ENCODE results near the gene MEGF10.

MEGF10 gene

DNA sequence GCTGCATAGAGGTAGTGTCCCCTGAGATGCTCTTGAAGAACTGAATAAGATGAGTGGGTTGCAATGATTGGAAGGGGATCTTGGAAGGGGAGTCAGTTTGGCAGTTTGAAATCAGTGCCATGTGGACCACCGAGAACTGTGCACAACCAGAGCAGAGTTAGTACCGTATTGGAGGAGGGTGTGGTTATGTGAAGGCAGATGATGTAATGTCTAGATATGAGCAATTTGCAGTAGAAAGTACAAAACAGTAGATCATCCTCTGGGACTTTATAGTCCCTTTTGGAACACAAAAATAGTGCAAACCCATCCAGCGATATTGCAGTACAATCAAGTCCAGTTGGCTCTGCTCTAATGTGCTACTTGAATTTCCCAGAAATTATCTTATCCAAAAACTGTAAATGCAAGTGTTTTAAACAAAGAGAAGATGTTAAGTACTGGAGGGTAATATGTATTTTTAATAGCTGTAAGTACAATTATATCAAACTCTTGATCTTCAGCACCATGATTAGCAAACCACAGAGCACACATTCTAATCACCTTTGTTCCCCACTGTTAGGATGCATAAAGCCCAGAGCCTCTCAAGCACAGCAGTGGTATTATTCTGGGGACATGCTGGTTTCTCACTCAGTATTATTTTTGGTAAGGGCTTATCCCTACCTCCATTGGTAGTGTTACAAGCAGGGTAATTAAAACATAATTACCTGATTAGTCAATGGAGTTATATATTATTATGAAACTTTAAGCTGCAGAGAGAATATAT is 41.5 kb downstream of the MEGF10 start:
- DNase-seq, result no peak

DNA sequence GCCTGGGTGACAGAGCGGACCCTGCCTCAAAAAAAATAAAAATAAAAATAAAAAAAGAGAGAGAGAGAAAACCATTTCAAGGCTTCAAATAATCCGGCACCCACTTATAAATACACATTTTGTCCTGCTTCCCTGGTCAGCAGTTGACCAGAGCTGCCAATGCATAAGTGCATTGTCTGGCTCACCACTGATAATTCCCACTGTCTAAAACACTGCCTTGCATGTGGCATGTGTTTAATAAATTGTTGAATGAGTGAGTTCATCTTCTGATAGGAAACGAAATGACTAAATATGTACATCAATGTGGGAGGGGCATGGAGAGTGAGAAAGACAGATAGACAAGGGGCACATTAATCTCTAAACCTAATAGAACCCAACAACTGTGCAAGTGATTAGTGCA is 42.9 kb downstream of the MEGF10 start:
- DNase-seq, result no peak

DNA sequence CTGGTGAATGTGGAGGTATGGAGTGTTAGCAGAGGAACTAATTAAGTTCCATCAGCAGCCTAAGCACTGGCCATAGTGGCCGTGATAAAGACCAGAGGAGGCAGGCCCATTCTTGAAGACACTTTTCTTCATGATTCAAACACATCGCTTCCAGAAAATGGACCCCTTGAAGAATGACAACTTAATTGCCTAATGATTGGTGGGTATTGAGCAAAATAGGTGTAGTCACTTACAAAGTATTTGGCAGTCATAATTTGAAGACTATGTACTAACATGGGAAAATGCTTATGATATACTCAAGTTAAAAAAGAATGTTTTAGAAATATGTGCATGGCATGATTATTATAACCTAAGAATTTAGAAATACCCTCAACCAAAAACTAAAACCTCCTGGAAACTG is 44.8 kb downstream of the MEGF10 start:
- DNase-seq, result no peak

DNA sequence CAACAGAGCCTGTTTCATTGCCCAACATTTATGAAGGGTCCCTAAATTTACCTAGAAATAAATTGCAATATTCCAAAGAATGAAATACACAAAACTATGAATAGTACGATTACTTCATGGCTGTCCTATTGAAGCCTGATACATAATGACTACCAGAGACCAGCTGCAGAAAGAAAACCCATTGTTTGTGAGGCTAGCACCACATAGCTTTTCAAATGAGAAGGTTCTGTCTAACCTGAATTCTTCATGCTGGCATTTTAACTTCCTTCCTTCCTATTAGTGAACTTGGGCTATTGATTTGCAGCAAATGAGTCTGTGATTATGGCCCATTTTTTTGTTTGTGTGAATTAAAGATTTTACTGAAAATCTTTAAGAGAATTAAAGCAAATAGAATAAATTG is 47.3 kb downstream of the MEGF10 start:
- no peak for DNase-seq

DNA sequence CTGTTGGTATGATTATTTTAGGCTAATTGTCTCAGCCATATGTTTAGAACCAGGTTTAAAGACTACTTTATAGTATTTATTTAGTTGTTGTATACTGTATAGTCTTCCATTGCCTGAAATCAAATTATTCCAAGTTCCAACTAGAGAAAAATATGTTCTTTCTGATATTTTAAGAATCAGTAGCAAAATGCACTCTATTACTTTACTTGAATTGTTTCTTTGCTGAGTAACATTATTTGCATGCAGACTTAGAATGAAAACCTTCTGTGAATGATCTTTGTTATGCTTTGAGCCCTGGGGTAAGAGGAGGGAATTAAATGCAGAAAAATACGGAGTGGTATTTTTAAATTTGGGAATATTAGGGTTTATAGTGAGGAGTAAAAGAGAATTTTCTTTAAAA is 47.9 kb downstream of the MEGF10 start:
- DNase-seq, result no peak

DNA sequence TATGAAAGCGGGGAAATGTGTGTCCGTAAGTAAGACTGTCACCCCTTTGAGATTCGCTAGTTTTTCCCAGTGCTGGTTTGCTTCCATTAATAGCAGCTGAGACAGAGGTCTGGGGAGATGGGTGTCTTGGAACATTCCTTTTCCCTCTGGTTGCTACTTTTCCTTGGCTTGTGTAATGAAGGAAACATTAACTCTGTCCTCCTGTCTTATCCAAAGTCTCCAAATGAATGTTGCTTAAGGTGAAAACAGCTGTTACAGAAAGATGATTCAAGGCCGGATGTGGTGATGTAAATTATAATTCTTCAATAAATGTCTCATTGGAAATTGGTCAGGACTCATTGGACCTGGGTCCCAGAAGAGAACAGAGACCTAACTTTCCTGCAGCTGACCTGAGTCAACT is 50.0 kb downstream of the MEGF10 start:
- no peak for DNase-seq

DNA sequence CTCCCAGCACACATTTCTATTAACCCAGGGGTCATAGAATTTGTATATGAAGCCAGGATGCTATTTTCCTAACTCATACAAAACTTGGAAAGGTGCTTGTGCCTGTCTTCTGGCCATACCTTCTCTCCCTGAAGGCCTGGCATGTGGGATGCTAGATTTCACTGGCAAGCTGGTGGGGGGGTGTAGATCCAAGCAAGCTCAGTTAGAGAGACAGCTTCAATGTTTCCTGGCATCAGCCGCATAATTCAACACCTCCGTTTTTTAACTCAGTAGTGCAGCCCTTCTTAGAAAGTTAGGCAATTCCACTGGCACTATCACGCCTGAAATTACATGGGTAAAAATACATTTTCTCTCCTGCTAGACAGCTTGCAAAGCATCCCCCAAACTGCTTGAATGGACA is 51.8 kb downstream of the MEGF10 start:
- no peak for DNase-seq

DNA sequence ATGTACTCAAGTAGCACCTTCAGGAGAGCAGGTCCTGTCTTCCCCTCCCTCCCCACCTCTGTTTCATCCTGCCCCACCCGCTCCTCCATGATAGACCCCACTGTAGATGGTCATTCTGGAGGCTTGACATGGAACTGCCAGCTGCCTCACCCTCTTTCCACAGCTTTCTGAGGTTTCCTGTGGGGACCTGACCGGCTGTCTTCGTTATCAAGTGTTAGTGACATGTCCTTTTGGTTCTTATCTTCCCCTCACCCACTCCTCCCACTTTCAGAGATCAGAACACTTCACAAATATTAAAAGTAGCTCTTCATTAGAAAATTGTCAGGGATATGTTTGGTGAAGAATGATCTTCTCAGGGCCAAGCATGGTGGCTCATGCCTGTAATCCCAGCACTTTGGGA is 52.7 kb downstream of the MEGF10 start:
- no peak for DNase-seq

DNA sequence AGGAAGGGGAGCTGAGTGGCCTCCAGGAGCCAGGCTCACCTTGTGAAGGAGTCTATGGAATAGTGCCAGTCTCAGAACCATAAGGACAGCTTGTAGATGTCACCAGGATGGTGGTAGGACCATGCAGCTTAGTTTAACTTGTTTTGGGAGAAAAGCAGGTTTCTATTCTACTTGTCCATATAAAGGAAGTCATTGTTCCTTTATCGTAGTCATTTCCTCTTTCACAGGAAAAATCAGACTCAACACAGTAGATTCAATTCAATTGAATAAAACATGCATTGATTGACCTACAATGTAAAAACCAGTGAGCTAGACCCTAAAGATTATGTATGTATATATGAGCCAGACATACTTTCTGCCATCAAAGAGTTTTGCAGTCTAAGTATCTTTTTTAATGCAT is 53.3 kb downstream of the MEGF10 start:
- DNase-seq, result no peak

DNA sequence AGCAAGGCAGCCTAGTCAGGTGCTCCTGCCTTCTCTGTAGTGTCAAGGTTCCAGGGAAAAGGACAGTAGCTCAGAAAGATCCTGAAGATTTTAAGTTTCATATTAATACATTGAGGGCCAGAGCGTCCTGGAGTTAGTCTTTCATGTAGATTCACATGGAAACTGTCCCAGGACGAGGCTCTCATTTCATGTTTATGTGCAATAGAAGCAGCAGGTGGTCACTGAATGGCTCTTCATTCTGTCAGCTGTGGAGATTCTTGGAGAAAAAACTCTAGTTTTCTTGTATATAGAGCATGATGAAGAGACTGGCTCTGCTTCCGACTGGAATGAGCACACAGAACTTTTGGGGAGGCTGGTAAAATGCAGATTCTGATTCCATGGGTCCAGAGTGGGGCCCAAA is 54.3 kb downstream of the MEGF10 start:
- no peak for DNase-seq

DNA sequence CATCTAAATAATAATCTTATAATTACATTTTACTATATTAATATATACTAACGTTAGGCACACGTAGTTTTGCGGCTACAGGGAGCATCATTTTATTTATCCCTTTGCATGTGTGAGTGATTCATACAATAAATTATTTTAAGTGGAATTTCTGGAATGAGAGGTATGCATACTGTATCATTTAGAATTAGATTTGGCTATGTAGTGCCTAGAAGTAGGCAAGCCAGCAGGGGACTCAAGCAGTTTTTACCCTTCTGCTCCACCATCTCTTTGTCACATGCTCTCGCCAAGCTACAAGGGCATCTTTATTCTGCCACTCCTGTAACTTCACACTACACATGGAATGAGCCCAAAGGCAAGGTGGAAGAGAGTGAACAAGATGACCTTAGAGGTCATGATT is 60.8 kb downstream of the MEGF10 start:
- DNase-seq, result no peak

DNA sequence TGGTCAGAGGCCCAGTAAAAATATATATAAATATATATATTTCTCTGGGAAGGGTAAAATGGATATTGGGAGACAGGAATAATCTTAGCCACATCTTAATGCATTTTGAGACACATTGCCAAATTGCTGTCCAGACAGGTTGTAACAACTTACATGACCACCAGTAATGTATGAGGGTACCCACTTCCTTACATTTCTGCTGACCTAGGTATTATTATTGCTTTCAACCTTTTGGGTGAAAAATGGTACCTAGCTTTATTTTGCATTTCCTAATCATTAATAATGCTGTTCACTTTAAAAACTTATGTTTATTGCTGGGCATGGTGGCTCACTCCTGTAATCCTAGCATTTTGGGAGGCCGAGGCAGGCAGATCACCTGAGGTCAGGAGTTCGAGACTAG is 61.5 kb downstream of the MEGF10 start:
- no peak for DNase-seq

DNA sequence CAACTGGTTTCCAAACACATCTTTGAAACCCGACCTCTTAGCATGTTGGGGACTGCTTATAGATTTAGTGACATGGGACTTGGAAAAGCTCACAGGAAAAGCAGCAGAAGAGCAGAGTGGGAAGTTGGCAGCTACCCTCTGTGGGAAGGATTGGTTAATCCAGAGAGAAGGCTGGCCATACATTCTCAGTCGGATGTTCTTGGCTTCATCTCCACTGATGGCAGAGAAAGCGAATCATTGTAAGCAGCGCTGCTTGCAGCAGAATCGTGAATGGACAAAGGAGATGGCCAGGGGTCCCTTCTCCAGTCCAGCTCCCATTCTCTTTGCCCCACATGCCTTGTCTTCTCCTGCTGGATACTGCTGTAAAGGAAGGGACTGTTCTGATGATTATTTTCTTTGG is 62.7 kb downstream of the MEGF10 start:
- no peak for DNase-seq

DNA sequence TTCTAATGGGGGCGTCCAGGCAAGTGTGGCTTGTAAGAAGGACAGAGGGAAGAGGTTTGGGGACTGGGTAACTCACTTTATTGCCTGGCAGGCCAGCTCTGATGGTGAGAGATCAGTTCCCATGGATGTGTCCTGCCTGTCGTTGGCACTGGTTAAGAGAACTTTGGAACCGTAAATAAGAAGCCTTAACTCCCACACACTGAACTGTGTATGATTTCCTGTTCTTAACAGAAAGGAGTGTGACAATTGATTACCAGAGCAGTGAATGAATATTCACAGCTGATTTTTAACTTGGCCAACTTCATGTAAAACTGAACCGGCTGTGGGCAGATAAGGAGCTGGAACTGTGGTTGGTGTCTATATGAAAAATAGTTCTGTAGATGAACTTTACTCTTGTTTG is 63.2 kb downstream of the MEGF10 start:
- DNase-seq, result no peak

DNA sequence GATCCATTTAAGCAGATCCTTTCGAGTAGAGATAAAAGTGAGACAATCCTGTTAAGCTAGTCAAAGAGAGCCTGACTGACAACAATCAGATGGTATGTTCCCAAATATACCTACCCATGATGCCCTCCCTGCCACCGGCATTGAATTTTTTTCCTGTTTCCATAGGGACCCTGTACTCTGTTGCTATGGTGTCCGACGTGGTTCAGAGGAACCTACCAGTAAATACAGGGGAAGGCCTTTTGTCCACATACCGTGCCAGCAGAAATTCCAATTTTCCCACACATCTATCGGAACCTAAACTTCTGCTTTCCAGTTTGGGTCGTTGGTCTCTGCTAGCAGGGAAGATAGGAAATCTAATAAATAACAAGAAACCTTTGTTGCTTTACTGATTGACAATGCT is 64.7 kb downstream of the MEGF10 start:
- no peak for DNase-seq

DNA sequence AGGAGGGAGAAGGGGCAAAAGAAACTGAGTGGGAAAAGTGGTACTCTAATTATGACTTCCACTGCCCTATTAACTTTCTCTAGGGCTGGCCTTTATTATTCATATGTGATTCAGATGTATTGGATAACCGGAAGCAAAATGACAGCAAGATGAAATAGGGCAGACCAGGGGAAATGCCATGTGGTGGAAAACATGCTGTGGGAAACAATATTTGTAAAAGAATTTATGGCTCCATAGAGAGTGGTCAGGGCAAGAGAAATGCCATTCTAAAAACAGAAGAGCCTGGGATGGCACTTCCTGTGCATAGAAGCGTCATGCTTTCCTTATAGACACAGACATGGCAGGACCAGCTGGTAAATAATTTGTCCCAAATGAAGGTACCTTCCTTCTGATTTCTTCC is 67.7 kb downstream of the MEGF10 start:
- DNase-seq, result no peak

DNA sequence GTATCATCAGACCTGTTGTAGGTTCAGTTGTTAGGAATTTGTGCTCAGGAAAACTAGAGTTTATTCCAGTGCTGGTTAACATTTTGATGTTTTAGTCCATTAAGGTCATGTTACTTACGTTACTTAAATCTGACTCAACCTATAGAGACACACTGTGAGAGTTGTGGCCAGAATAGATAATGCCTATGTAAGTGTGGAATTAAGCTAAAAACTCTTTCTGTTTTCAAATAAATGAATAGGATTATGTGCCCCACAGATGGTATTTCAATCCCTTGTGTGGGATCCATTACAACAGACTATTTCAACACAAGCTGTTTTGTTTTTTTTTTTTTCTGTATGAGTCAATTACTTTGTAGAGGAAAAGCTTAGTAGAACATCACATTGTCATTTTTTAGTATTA is 68.1 kb downstream of the MEGF10 start:
- no peak for DNase-seq

DNA sequence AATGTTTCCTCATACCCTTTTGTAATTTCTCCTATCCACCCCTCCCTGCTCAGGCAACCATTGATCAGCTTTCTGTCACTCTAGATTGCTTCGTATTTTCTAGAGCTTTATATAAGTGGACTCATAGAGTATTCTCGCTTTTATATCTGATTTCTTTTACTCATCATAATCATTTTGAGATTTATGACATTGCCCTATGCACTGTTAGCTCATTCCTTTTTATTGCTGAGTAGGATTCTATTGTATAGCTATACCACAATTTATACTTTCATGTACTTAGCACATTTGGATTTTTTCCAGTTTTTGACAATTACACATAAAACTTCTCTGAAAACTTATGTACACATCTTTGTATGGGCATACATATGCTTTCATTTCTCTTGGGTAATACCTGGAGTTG is 68.9 kb downstream of the MEGF10 start:
- DNase-seq, result no peak

DNA sequence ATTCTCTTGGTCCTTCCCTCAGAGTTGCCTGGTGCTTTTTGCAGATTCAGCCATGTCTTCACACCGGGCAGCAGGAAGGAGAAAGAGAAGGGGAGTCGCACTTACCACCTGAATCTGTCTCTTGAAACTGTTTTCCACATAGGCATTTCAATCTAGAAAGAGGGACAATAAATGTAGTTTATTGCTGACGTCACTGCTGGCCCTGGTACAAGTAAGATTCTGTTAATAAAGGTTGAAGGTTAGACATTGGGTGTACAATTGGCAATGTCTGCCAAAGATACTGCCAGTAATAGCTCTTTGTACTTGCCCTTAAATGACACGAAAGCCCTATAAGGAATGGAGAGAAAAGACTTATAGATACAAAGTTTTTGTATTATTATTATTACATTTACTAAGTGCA is 72.8 kb downstream of the MEGF10 start:
- no peak for DNase-seq

DNA sequence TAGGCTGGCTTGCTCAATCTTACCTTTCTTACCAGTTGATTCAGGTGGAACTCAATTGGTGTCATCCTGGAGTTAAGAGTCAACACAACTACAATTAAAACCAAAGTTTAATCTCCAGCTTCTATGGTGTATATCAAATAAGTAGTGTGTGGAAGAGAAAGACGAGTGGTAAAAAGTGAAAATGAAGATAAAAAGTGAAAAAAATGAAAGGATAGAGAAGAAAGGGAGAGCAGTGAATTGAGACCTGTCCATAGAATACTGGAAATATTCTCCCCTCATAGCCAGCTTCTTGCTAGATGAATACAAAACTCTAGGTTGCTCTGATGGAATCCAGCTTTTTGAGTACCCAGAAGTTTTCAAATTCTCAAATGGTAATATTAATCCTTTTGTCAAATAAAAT is 76.4 kb downstream of the MEGF10 start:
- DNase-seq, result no peak

DNA sequence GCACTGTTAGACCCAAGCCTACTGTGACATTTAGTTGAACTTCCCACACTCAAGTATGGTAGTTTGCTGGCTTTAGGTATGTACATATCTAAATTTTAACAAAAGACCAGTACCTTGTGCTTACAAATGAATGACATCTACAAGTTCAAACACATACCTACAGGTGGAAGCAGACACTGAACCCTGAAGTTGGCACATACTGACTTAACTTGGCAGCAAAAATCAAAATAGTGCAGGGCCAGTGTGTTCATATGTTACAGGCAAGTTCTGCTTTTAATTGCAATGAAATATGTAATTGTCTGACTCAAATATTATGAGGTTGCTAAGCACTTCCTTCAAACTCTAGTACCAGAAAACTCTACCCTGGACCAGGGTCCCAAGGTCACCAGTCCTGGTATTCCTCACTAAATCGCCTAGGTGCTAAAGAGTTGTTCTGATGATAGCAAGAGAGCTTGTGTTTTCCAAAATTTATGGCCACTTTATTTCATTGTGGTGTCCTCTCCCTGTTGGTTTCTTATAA is 77.4 kb downstream of the MEGF10 start:
- DNase-seq, result no peak

DNA sequence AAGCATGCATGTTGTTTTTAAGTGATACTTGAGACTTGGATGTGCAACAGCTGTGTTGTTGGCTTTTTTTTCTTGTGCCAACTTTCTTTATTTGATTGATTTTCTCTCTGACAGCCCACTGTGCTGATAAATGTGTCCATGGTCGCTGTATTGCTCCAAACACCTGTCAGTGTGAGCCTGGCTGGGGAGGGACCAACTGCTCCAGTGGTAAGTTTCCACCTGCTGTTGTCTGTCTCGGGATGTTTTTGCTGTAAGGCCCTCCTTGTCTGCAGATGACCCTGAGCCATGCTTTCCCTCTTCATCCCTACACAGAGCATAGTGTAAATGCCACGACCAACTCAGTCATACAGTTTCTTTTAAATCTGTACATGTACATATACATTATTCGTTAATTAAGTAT is 79.2 kb downstream of the MEGF10 start:
- DNase-seq, result no peak

DNA sequence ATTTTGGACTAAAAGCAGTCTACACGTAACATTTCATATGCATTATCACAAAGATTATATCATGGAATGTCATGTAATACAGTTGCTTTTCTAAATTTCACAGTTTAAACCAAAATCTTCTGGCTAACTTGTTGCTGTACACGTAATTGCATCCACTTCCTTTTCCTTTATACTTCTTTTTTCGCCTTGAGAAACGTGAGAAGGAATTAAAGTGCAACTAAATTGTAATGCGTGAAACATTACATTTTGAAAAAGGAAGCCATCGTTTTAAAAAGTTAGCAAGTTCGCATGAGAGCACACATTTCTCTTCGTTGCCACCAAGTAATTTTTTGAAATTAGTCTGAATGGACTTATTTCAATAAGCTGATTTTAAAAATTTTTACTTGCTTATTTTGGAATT is 80.0 kb downstream of the MEGF10 start:
- DNase-seq, result no peak

DNA sequence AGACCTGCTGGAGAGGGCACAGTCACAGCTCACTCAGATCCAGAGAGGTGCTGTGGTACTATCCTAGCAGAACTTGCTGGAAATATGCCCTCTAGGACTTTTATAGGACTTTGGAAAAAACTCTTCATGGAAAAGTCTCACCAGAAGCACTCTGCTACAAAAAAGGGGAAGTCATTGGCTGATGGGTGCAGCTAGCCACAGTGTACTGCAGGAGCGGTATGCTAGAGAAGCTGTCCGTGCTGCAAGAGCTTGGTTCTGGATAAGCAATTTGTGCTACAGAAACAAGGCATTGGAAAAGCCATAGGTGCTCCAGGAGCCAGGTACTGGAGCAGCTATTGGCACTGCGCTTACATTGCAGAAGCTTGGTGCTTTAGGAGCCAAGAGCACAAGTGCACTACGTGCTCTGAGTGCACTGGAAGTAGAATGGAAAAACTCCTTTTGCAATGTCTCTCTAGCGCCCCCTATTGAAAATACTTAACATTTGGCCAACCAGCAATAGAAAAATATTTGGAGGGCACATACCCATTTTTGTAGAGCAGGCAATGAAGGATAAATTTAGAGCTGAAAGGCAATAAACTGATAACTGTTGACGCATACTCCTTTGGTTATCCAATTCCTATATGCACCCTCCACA is 83.4 kb downstream of the MEGF10 start:
- DNase-seq, result no peak

DNA sequence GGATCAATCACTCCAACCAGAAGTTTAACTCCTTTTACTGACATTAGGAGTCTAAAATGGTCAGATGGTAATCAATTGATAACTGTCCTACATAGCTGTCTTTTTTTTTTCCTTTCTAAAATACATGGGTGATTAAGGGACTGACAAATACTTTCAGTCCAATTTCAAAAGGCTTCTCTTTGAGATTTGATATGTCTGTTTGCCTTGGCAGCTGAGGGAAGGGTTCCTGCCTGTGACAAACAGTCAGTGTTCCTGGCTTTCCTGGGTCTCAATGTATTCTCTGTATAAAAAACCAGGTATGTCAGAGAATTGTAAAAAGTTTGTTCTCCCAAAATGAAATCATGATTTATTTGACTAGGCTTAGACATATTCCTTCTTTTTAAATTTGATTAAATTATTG is 84.5 kb downstream of the MEGF10 start:
- DNase-seq, result no peak

Measured in DMS153 (cell line).